ENCODE data around the gene MAPK8.

The MAPK8 gene

DNA sequence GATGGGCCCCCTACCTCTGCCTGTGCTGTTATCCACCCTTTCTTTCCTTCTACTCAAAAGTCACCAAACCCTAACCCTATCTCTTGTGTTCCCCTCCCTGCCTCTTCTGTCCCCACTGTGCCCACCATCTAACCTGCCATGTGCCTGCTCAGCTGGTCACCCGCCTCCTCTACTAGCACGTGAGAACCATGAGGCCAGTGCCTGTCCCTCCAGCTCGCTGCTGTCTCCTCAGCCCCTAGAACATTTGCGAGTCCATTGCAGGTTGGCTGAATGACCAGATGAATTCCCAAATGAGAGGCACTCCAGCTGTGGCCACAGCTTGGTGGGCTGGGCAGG, 169.4 kb downstream of the MAPK8 start:
- TF ChIP-seq, protein P1, sequence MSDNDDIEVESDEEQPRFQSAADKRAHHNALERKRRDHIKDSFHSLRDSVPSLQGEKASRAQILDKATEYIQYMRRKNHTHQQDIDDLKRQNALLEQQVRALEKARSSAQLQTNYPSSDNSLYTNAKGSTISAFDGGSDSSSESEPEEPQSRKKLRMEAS (IDR thresholded peaks at IDR 0.05; ENCODE audit: low read depth, low read length), result 0 out of 2 replicates have a peak, but pooled peaks have one; percentile 20
- TF ChIP-seq, protein P2, sequence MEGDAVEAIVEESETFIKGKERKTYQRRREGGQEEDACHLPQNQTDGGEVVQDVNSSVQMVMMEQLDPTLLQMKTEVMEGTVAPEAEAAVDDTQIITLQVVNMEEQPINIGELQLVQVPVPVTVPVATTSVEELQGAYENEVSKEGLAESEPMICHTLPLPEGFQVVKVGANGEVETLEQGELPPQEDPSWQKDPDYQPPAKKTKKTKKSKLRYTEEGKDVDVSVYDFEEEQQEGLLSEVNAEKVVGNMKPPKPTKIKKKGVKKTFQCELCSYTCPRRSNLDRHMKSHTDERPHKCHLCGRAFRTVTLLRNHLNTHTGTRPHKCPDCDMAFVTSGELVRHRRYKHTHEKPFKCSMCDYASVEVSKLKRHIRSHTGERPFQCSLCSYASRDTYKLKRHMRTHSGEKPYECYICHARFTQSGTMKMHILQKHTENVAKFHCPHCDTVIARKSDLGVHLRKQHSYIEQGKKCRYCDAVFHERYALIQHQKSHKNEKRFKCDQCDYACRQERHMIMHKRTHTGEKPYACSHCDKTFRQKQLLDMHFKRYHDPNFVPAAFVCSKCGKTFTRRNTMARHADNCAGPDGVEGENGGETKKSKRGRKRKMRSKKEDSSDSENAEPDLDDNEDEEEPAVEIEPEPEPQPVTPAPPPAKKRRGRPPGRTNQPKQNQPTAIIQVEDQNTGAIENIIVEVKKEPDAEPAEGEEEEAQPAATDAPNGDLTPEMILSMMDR (IDR thresholded peaks at IDR 0.05; ENCODE audit: low read depth, low read length), result no peak
- DNase-seq (ENCODE audit: low read depth), result no peak
- H3K4me3 ChIP-seq (ENCODE audit: low read depth, low read length), result no peak overlapping the region

DNA sequence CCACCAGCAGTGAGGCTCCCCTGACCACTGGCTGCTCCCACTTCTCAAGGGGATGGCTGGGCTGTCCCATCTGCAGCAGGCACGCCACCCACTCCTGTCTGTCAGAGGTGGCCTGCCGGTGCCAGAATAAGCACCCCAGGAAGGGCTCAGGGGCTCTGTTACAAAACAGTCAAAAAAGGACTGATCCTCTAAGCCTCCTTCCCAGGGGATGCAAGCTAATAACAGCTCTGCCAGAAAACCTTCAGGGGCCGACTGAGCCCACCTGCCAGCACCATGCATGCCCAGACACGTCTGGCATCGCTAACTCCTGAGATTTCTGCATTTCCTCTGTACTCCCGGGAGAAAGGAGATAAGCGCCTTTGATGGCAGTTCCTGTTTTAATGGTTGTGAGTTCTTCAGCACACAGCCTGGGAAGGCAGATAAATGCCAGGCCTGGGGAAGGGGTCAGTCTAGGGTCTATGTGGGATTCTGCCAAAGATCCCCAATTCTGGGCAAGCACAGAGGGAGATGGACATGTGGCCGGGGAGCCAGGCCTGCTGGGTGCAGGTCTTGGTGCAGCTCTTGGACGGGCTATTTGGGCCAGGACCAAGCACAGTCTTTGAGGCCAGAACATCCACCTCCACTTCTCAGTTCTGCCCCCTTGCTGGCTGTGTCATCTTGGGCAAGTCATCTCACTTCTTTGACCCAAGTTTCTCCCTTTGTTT, 170.0 kb downstream of the MAPK8 start:
- no peak overlapping the region for H3K4me3 ChIP-seq (ENCODE audit: low read depth, low read length)
- DNase-seq (ENCODE audit: low read depth), result no peak
- no peak for TF ChIP-seq MYC (IDR thresholded peaks at IDR 0.05; ENCODE audit: low read depth, low read length)

DNA sequence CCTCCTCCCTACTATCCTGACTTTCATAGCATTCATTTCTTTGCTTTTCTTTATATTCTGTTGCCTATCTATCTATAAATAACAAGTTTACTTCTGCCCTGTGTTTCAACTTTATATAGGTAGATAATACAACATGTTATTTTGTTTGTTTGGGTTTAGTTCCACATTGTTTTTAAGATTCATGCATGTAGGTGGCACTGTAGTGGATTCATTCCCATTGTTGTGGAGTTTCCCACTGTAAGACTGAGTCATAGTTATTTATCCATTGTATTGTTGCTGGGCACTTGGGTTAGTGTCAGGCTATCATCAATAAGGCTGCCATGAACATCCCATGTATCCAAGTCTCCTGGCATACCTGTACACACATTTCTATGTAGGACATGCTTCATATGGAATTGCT, 170.7 kb downstream of the MAPK8 start:
- TF ChIP-seq POLR2A (IDR thresholded peaks at IDR 0.05; ENCODE audit: extremely low read depth, insufficient read length) (no peak), MYC (IDR thresholded peaks at IDR 0.05; ENCODE audit: low read depth, low read length) (no peak)
- TF ChIP-seq, protein P2 (IDR thresholded peaks at IDR 0.05; ENCODE audit: low read depth, low read length), result no peak
- TF ChIP-seq, protein P1 (IDR thresholded peaks at IDR 0.05; ENCODE audit: low read depth, low read length), result no peak
- no peak for DNase-seq (ENCODE audit: low read depth)
- no peak overlapping the region for H3K4me3 ChIP-seq (ENCODE audit: low read depth, low read length)

DNA sequence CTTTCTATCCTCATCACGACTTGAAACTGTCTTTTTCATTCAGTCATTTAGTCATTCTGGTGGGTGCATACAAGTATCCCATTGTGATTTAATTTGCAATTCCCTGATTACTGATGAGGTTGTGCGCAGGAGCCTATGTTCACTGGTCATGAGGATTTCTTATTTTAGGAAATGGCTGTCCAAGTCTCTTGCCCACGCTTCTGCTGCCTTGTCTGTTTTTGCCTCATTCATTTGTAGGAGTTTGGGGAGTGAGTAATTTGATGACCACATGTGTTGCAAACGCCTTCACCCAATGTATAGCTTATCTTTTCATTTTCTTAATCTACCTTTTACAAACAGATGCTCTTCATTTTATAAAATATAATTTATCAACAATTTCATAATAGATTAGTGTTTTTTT, 171.1 kb downstream of the MAPK8 start:
- no peak for DNase-seq (ENCODE audit: low read depth)
- H3K4me3 ChIP-seq (ENCODE audit: low read depth, low read length), result no peak overlapping the region
- TF ChIP-seq, protein P1 (IDR thresholded peaks at IDR 0.05; ENCODE audit: low read depth, low read length), result 0 out of 2 replicates have a peak, but pooled peaks have one; percentile 16
- TF ChIP-seq, protein P2 (IDR thresholded peaks at IDR 0.05; ENCODE audit: low read depth, low read length), result no peak
- TF ChIP-seq POLR2A (IDR thresholded peaks at IDR 0.05; ENCODE audit: extremely low read depth, insufficient read length) (no peak), MYC (IDR thresholded peaks at IDR 0.05; ENCODE audit: low read depth, low read length) (no peak)

DNA sequence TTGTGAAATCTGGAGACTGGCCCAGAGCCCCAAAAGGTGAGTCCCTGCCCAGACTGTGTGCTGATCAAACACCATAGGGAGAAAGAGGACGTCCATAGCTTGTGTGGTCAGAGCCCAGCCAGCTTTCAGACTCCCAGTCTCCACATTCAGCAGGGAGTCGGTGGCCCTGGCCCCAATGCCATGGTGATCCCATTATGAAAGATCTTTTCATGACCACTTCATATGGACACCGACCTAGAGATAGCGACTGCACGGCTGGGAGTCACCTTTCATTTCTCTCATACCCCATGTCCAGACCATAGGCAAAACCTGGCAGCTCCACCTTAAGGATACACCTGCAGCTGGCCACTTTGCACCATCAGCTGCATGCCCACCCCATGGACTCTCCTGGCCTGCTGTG, 172.0 kb downstream of the MAPK8 start:
- H3K4me3 ChIP-seq (ENCODE audit: low read depth, low read length), result no peak overlapping the region
- DNase-seq (ENCODE audit: low read depth), result no peak
- TF ChIP-seq POLR2A (IDR thresholded peaks at IDR 0.05; ENCODE audit: extremely low read depth, insufficient read length) (no peak), MYC (IDR thresholded peaks at IDR 0.05; ENCODE audit: low read depth, low read length) (no peak)
- TF ChIP-seq, protein P2 (IDR thresholded peaks at IDR 0.05; ENCODE audit: low read depth, low read length), result no peak
- TF ChIP-seq, protein P1 (IDR thresholded peaks at IDR 0.05; ENCODE audit: low read depth, low read length), result no peak

DNA sequence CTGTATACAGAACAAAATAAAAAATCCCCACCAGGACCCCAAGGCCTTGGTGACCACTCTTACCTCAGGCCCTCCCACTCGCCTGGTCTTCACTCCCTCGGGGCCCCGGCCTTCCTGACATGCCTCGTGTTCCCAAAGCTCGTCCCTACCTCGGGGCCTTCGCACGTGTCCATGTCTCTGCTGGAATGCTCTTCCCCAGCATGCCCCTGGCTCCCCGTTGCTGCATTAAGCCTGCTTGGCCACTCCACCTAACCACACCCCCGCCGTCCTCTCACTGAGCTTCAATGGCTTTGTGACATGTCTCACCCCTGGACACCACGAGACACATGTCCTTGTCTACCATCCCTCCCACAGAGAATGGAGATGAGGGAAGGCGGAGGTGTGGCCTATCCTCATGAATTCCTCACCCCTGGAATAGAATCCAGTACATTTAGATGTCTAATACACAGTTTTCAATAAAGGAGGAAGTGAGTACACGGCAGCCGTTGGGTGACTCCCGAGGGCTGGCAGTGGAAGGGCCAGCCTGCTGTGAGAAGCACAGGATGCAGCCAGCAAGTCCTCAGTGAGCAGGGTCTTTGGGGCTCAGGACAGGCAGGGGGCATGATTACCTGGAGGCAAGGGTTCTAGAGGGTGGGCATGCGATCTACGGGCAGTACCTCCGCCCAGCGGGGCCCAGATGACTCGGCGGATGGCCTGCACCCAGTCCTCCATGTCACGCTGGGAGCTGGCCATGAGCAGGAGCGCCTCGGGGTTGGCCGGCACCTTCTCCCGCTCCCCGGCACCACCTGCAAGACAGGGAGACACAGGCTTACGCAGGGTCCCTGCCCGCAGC, 172.7 kb downstream of the MAPK8 start:
- peak; percentile 68 for DNase-seq (ENCODE audit: low read depth)
- H3K4me3 ChIP-seq (ENCODE audit: low read depth, low read length), result no peak overlapping the region
- no peak for TF ChIP-seq MYC (IDR thresholded peaks at IDR 0.05; ENCODE audit: low read depth, low read length)
- TF ChIP-seq POLR2A (IDR thresholded peaks at IDR 0.05; ENCODE audit: extremely low read depth, insufficient read length), result no peak
- TF ChIP-seq, protein P1 (IDR thresholded peaks at IDR 0.05; ENCODE audit: low read depth, low read length), result no peak
- TF ChIP-seq, protein P2 (IDR thresholded peaks at IDR 0.05; ENCODE audit: low read depth, low read length), result no peak
